ENCODE measurements around the gene EHD4. TPM values are rescaled to one million over a fixed set of nuclear protein-coding genes. Genes with fewer than 3 reads are reported as not detected.

Gene EHD4
- total and polyA plus RNA-seq, 9 of the 15 experiments (the other 6 are each of a cell fraction or from before 2014, with no cell fraction given) = 0.89 to 10.3 (median 6.4) TPM

DNA sequence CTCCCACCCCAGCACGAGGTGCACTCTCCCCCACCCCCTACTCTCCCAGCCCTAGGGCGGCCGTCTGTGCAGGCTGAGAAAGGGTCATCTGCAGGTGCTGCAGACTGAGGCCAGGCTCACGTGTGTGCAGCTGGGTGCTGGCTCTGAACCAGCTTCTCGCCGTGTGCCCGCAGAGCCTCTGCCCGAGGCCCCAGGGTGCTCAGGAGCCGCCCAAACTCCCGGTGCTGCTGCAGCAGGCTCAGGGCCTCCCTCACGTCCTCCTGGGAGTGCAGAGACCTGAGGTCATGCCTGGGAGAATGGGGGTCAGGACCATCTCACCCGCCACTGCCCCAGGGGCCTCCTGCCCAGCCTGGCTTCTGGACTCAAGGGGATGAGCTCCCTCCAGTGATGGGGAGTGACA lies 95.7 kb downstream of the EHD4 start (continued):
- TF ChIP-seq, protein P1, sequence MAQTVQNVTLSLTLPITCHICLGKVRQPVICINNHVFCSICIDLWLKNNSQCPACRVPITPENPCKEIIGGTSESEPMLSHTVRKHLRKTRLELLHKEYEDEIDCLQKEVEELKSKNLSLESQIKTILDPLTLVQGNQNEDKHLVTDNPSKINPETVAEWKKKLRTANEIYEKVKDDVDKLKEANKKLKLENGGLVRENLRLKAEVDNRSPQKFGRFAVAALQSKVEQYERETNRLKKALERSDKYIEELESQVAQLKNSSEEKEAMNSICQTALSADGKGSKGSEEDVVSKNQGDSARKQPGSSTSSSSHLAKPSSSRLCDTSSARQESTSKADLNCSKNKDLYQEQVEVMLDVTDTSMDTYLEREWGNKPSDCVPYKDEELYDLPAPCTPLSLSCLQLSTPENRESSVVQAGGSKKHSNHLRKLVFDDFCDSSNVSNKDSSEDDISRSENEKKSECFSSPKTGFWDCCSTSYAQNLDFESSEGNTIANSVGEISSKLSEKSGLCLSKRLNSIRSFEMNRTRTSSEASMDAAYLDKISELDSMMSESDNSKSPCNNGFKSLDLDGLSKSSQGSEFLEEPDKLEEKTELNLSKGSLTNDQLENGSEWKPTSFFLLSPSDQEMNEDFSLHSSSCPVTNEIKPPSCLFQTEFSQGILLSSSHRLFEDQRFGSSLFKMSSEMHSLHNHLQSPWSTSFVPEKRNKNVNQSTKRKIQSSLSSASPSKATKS (CRISPR knock-in tag; IDR thresholded peaks at IDR 0.05) = no peak
- TF ChIP-seq FOXJ3 (CRISPR knock-in tag; IDR thresholded peaks at IDR 0.05) (no peak), ZNF239 (CRISPR knock-in tag; IDR thresholded peaks at IDR 0.05) (no peak), NFE2 (IDR thresholded peaks at IDR 0.05; ENCODE audit: low read depth) (no peak), CXXC5 (CRISPR knock-in tag; IDR thresholded peaks at IDR 0.05) (no peak), MYNN (IDR thresholded peaks at IDR 0.05) (no peak), MYNN (CRISPR knock-in tag; IDR thresholded peaks at IDR 0.05) (no peak), U2AF2 (optimal IDR thresholded peaks at IDR 0.05; ENCODE audit: low read depth, low read length) (no peak), ZNF444 (CRISPR knock-in tag; IDR thresholded peaks at IDR 0.05) (no peak), ZNF217 (CRISPR knock-in tag; IDR thresholded peaks at IDR 0.05) (no peak)
- TF ChIP-seq, protein P2, sequence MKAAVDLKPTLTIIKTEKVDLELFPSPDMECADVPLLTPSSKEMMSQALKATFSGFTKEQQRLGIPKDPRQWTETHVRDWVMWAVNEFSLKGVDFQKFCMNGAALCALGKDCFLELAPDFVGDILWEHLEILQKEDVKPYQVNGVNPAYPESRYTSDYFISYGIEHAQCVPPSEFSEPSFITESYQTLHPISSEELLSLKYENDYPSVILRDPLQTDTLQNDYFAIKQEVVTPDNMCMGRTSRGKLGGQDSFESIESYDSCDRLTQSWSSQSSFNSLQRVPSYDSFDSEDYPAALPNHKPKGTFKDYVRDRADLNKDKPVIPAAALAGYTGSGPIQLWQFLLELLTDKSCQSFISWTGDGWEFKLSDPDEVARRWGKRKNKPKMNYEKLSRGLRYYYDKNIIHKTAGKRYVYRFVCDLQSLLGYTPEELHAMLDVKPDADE (conservative IDR thresholded peaks at IDR 0.05; ENCODE audit: control insufficient read depth, low read depth, low read length) = no peak
- TF ChIP-seq, protein P3, sequence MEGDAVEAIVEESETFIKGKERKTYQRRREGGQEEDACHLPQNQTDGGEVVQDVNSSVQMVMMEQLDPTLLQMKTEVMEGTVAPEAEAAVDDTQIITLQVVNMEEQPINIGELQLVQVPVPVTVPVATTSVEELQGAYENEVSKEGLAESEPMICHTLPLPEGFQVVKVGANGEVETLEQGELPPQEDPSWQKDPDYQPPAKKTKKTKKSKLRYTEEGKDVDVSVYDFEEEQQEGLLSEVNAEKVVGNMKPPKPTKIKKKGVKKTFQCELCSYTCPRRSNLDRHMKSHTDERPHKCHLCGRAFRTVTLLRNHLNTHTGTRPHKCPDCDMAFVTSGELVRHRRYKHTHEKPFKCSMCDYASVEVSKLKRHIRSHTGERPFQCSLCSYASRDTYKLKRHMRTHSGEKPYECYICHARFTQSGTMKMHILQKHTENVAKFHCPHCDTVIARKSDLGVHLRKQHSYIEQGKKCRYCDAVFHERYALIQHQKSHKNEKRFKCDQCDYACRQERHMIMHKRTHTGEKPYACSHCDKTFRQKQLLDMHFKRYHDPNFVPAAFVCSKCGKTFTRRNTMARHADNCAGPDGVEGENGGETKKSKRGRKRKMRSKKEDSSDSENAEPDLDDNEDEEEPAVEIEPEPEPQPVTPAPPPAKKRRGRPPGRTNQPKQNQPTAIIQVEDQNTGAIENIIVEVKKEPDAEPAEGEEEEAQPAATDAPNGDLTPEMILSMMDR (IDR thresholded peaks at IDR 0.05 in 2 of 3, conservative IDR thresholded peaks at IDR 0.05 in 1 of 3; ENCODE audit: insufficient read depth in 2 of 3, low read depth in 1 of 3, low read length in 3 of 3) = no peak

Data from K562 (cell line).